ENCODE results near the gene CLBA1.
"Not testable (repeated sequence)": the region's sequence is repeated elsewhere in the genome, so short reads cannot be mapped to it uniquely, and the experiment has no call there.

Gene CLBA1

GRCh38 chr14:104941508-104942365 lies 43.9 kb upstream of the CLBA1 start:
- H3K9me3 ChIP-seq (ENCODE audit: insufficient read depth, low read depth, low read length): no peaks in the 10 kb centered on the region
- H3K4me1 ChIP-seq (ENCODE audit: insufficient read depth, low read length, poor library complexity, severe bottlenecking): no peaks in the 10 kb centered on the region
- no peaks in the 10 kb centered on the region for H3K27me3 ChIP-seq (ENCODE audit: insufficient read depth, low read length, poor library complexity, severe bottlenecking)
- H3K9me2 ChIP-seq (replicated peaks; ENCODE audit: low read depth, low read length): no peaks in the 10 kb centered on the region
- no peak overlapping the region for H2AFZ ChIP-seq (ENCODE audit: low read length)
- no peak overlapping the region for H3K9ac ChIP-seq (ENCODE audit: low read depth, low read length, poor library complexity, severe bottlenecking)
- no peak overlapping the region for H3K4me2 ChIP-seq (ENCODE audit: low read depth, low read length, poor library complexity, severe bottlenecking)
- H3F3A ChIP-seq (ENCODE audit: low read depth): no peaks in the 10 kb centered on the region
- no peaks in the 10 kb centered on the region for H4K20me1 ChIP-seq (ENCODE audit: insufficient read depth, low read length, poor library complexity, severe bottlenecking)
- no peak overlapping the region for H3K4me3 ChIP-seq (ENCODE audit: low read length, poor library complexity, severe bottlenecking)
- no peaks in the 10 kb centered on the region for H3K36me3 ChIP-seq (ENCODE audit: insufficient read depth, low read length)
- no peaks in the 10 kb centered on the region for H3K79me2 ChIP-seq (ENCODE audit: insufficient read depth, low read length)
- TF ChIP-seq CTCF (conservative IDR thresholded peaks at IDR 0.05; ENCODE audit: low read length) (no peak), EZH2phosphoT487 (IDR thresholded peaks at IDR 0.05; ENCODE audit: borderline replicate concordance) (no peak)

GRCh38 chr14:104942586-104942985 lies 43.0 kb upstream of the CLBA1 start:
- Histone ChIP-seq H3K27me3 (ENCODE audit: insufficient read depth, low read length, poor library complexity, severe bottlenecking) (no peaks in the 10 kb centered on the region), H3K9ac (ENCODE audit: low read depth, low read length, poor library complexity, severe bottlenecking) (no peak overlapping the region), H3K79me2 (ENCODE audit: insufficient read depth, low read length) (no peaks in the 10 kb centered on the region), H3F3A (ENCODE audit: low read depth) (no peaks in the 10 kb centered on the region), H3K4me3 (ENCODE audit: low read length, poor library complexity, severe bottlenecking) (no peak overlapping the region), H3K36me3 (ENCODE audit: insufficient read depth, low read length) (no peaks in the 10 kb centered on the region), H3K9me3 (ENCODE audit: insufficient read depth, low read depth, low read length) (no peaks in the 10 kb centered on the region), H3K4me1 (ENCODE audit: insufficient read depth, low read length, poor library complexity, severe bottlenecking) (no peaks in the 10 kb centered on the region), H3K4me2 (ENCODE audit: low read depth, low read length, poor library complexity, severe bottlenecking) (no peak overlapping the region), H2AFZ (ENCODE audit: low read length) (no peak overlapping the region), H4K20me1 (ENCODE audit: insufficient read depth, low read length, poor library complexity, severe bottlenecking) (no peaks in the 10 kb centered on the region), H3K9me2 (replicated peaks; ENCODE audit: low read depth, low read length) (no peaks in the 10 kb centered on the region)
- TF ChIP-seq CTCF (conservative IDR thresholded peaks at IDR 0.05; ENCODE audit: low read length) (no peak), EZH2phosphoT487 (IDR thresholded peaks at IDR 0.05; ENCODE audit: borderline replicate concordance) (no peak)

- H3K9me2 ChIP-seq (replicated peaks; ENCODE audit: low read depth, low read length); H3K36me3 ChIP-seq (ENCODE audit: insufficient read depth, low read length); H3K27me3 ChIP-seq (ENCODE audit: insufficient read depth, low read length, poor library complexity, severe bottlenecking); H4K20me1 ChIP-seq (ENCODE audit: insufficient read depth, low read length, poor library complexity, severe bottlenecking); H3K9me3 ChIP-seq (ENCODE audit: insufficient read depth, low read depth, low read length); H3F3A ChIP-seq (ENCODE audit: low read depth); H3K4me2 ChIP-seq (ENCODE audit: low read depth, low read length, poor library complexity, severe bottlenecking); H2AFZ ChIP-seq (ENCODE audit: low read length); H3K4me1 ChIP-seq (ENCODE audit: insufficient read depth, low read length, poor library complexity, severe bottlenecking); H3K79me2 ChIP-seq (ENCODE audit: insufficient read depth, low read length); H3K4me3 ChIP-seq (ENCODE audit: low read length, poor library complexity, severe bottlenecking); H3K9ac ChIP-seq (ENCODE audit: low read depth, low read length, poor library complexity, severe bottlenecking): not testable (repeated sequence)
Measured at GRCh38 chr14:104943216-104944015, 42.2 kb upstream of the CLBA1 start.

- H3K9me3 ChIP-seq (ENCODE audit: insufficient read depth, low read depth, low read length); H3K27me3 ChIP-seq (ENCODE audit: insufficient read depth, low read length, poor library complexity, severe bottlenecking); H3K4me1 ChIP-seq (ENCODE audit: insufficient read depth, low read length, poor library complexity, severe bottlenecking); H3K4me2 ChIP-seq (ENCODE audit: low read depth, low read length, poor library complexity, severe bottlenecking); H3F3A ChIP-seq (ENCODE audit: low read depth); H3K79me2 ChIP-seq (ENCODE audit: insufficient read depth, low read length); H3K9me2 ChIP-seq (replicated peaks; ENCODE audit: low read depth, low read length); H3K36me3 ChIP-seq (ENCODE audit: insufficient read depth, low read length); H4K20me1 ChIP-seq (ENCODE audit: insufficient read depth, low read length, poor library complexity, severe bottlenecking); H3K9ac ChIP-seq (ENCODE audit: low read depth, low read length, poor library complexity, severe bottlenecking); H3K4me3 ChIP-seq (ENCODE audit: low read length, poor library complexity, severe bottlenecking); H2AFZ ChIP-seq (ENCODE audit: low read length): not testable (repeated sequence)
Measured at GRCh38 chr14:104944016-104944308, 41.6 kb upstream of the CLBA1 start.

- H3K9me2 ChIP-seq (replicated peaks; ENCODE audit: low read depth, low read length); H3K36me3 ChIP-seq (ENCODE audit: insufficient read depth, low read length); H3F3A ChIP-seq (ENCODE audit: low read depth); H3K4me2 ChIP-seq (ENCODE audit: low read depth, low read length, poor library complexity, severe bottlenecking); H2AFZ ChIP-seq (ENCODE audit: low read length); H3K9me3 ChIP-seq (ENCODE audit: insufficient read depth, low read depth, low read length); H3K79me2 ChIP-seq (ENCODE audit: insufficient read depth, low read length); H3K4me3 ChIP-seq (ENCODE audit: low read length, poor library complexity, severe bottlenecking); H3K27me3 ChIP-seq (ENCODE audit: insufficient read depth, low read length, poor library complexity, severe bottlenecking); H4K20me1 ChIP-seq (ENCODE audit: insufficient read depth, low read length, poor library complexity, severe bottlenecking); H3K4me1 ChIP-seq (ENCODE audit: insufficient read depth, low read length, poor library complexity, severe bottlenecking); H3K9ac ChIP-seq (ENCODE audit: low read depth, low read length, poor library complexity, severe bottlenecking): not testable (repeated sequence)
Measured at GRCh38 chr14:104944436-104945205, 41.0 kb upstream of the CLBA1 start.

All from Loucy (cell line).